H1 (cell line): ENCODE results near the gene EPHA7. TPM values are rescaled to one million over a fixed set of nuclear protein-coding genes. Genes with fewer than 3 reads are reported as not detected.

Experiments used
- ATF2 ChIP-seq: IDR thresholded peaks from 2 replicates; pipeline ENCODE4 v1.6.1; 2012; ENCODE audit warnings: low read length, inconsistent platforms
- E2F6 ChIP-seq: IDR thresholded peaks from 2 replicates; pipeline ENCODE4 v1.6.1; 2012; ENCODE audit warnings: inconsistent platforms
- POLR2AphosphoS5 ChIP-seq: IDR thresholded peaks from 2 replicates; pipeline ENCODE4 v1.6.1; 2011; ENCODE audit warnings: low read depth, low read length
- TEAD4 ChIP-seq: IDR thresholded peaks from 2 replicates; pipeline ENCODE4 v1.6.1; 2012; ENCODE audit warnings: low read depth, low read length, inconsistent platforms, mixed read lengths
- polyA plus RNA-seq, 7 experiments: library from polyadenylated mRNA; depleted of rRNA in 3 of 7; stranded (reverse) in 5 of 7; unstranded in 2 of 7; fragments of >200 nt in 5 of 7; fragments of 200-250 nt in 2 of 7; gene quantifications; 1 replicate in 5 of 7; 2 replicates in 1 of 7; 4 replicates in 1 of 7; pipeline versions ENCODE4 v1.2.1 to v1.2.3, GENCODE V29; 2011 to 2013; ENCODE audit warnings: missing spikeins in 2 of 7, mixed read lengths in 2 of 7
- total RNA-seq: library from RNA; stranded (reverse); fragmentation: NEBNext Ultra II Directional; extraction: Animal tissue kit (Norgen Biotek cat#: 25700); gene quantifications from 2 replicates; pipeline ENCODE4 v1.2.1, GENCODE V29; 2021
- TF ChIP-seq, protein P1 (sequence below): IDR thresholded peaks from 2 replicates; pipeline ENCODE4 v1.6.1; 2012; ENCODE audit warnings: inconsistent platforms

Gene EPHA7
- total and polyA plus RNA-seq, 2 of the 8 experiments (the other 6 are each of a cell fraction or from before 2014, with no cell fraction given): 1.3 to 6.8 TPM

GRCh38 chr6:93319304-93319703 lies 100.1 kb downstream of the EPHA7 start (continued):
- TF ChIP-seq TEAD4 (no peak), E2F6 (no peak), ATF2 (no peak), POLR2AphosphoS5 (no peak)
- TF ChIP-seq, protein P1, sequence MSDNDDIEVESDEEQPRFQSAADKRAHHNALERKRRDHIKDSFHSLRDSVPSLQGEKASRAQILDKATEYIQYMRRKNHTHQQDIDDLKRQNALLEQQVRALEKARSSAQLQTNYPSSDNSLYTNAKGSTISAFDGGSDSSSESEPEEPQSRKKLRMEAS: no peak
